DMS153 (cell line): ENCODE data around the gene KRTAP7-1.

Experiments
- DNase-seq: peaks from one replicate; lab custom pipeline; 2025; lab: John Stamatoyannopoulos, UW

Gene KRTAP7-1

GRCh38 chr21:30829659-30830058, at the start of gene KRTAP7-1:
Gene KRTAP7-1, minus strand, starts transcription at chr21:30829759. Its CDS starts 61 bp downstream, at chr21:30829698.
- DNase-seq = no peak

- no peak for DNase-seq
Observed at GRCh38 chr21:30874526-30874925, 45.0 kb upstream of the KRTAP7-1 start.

- DNase-seq = no peak
Observed at GRCh38 chr21:30847627-30848500, 18.3 kb upstream of the KRTAP7-1 start.

- no peak for DNase-seq
Observed at GRCh38 chr21:30842990-30843389, 13.4 kb upstream of the KRTAP7-1 start.

GRCh38 chr21:30839304-30839703, 9.7 kb upstream of the KRTAP7-1 start:
- DNase-seq = no peak

- no peak for DNase-seq
Observed at GRCh38 chr21:30838536-30838935, 9.0 kb upstream of the KRTAP7-1 start.

GRCh38 chr21:30831194-30831765, 1.7 kb upstream of the KRTAP7-1 start:
- no peak for DNase-seq

GRCh38 chr21:30818837-30819610, 10.5 kb downstream of the KRTAP7-1 start:
- DNase-seq = no peak

- no peak for DNase-seq
Observed at GRCh38 chr21:30813174-30813573, 16.4 kb downstream of the KRTAP7-1 start, which contains the start of gene KRTAP8-1. Gene KRTAP8-1, minus strand, starts transcription at chr21:30813274. Its CDS starts 54 bp downstream, at chr21:30813220.

GRCh38 chr21:30800605-30801004, 29.0 kb downstream of the KRTAP7-1 start:
- DNase-seq = no peak

- DNase-seq = no peak
Observed at GRCh38 chr21:30793581-30794314, 35.8 kb downstream of the KRTAP7-1 start.

- DNase-seq = no peak
Observed at GRCh38 chr21:30779249-30779648, 50.3 kb downstream of the KRTAP7-1 start.
